WTC11 (cell line): ENCODE measurements around the gene TMEM81. TPM values are rescaled to one million over a fixed set of nuclear protein-coding genes. Genes with fewer than 3 reads are reported as not detected.

ENCODE experiments used
- ATAC-seq: fragments of 200-7000 bp; cut with Tn5 transposase; 2 replicates; pipeline ENCODE4 v1.10.0; 2021; ENCODE audit warnings: mild to moderate bottlenecking, moderate library complexity
- CTCF ChIA-PET: fragments of 300-600 bp; sonication (Branson Sonifier 250); formaldehyde crosslinking; loops from one replicate; lab custom pipeline; 2021; ENCODE audit warnings: antibody characterized with exemption; lab: Charles Lee
- POLR2A ChIA-PET: fragments of 350-600 bp; sonication (Branson Sonifier 250); formaldehyde crosslinking; loops from one replicate; lab custom pipeline; 2021; ENCODE audit warnings: antibody characterized with exemption; lab: Charles Lee
- DNase-seq: peaks from one replicate; pipeline ENCODE4 v3.0.0; 2021; ENCODE audit warnings: low spot score
- H3K27ac Mint-ChIP-seq: 2 replicates; pipeline ENCODE4 v1.8.0; 2021; ENCODE audit warnings: mixed read lengths
- H3K27me3 Mint-ChIP-seq: 2 replicates; pipeline ENCODE4 v1.8.0; 2021; ENCODE audit warnings: low read depth, mild to moderate bottlenecking, moderate library complexity, mixed read lengths
- H3K36me3 Mint-ChIP-seq: 2 replicates; pipeline ENCODE4 v1.8.0; 2021; ENCODE audit warnings: mixed read lengths
- H3K4me1 Mint-ChIP-seq: 2 replicates; pipeline ENCODE4 v1.8.0; 2022; ENCODE audit warnings: mixed read lengths
- H3K4me3 Mint-ChIP-seq: 2 replicates; pipeline ENCODE4 v1.8.0; 2021; ENCODE audit warnings: mild to moderate bottlenecking, moderate library complexity, mixed read lengths
- H3K9me3 Mint-ChIP-seq: 2 replicates; pipeline ENCODE4 v1.8.0; 2021; ENCODE audit warnings: mixed read lengths
- CREB1 ChIP-seq: sonication (generic); formaldehyde crosslinking; IDR thresholded peaks from 2 replicates; pipeline ENCODE4 v1.8.0; 2023; ENCODE audit warnings: mild to moderate bottlenecking, missing genetic modification reagents
- ELF4 ChIP-seq: sonication (generic); formaldehyde crosslinking; IDR thresholded peaks from 2 replicates; pipeline ENCODE4 v1.8.1; 2022; ENCODE audit warnings: low read depth, mild to moderate bottlenecking, moderate library complexity, missing genetic modification reagents
- EMX1 ChIP-seq: fragments of 250-450 bp; sonication (Bioruptor Pico); IDR thresholded peaks from 2 replicates; pipeline ENCODE4 v1.8.0; 2021; ENCODE audit warnings: mild to moderate bottlenecking
- GRHL2 ChIP-seq: fragments of 250-450 bp; sonication (Bioruptor Pico); IDR thresholded peaks from 2 replicates; pipeline ENCODE4 v1.8.0; 2022; ENCODE audit warnings: mild to moderate bottlenecking, moderate library complexity; ENCODE audit not compliant: insufficient replicate concordance, severe bottlenecking
- NFATC4 ChIP-seq: fragments of 250-450 bp; sonication (Bioruptor Pico); IDR thresholded peaks from 2 replicates; pipeline ENCODE4 v1.9.0; 2021; ENCODE audit warnings: mild to moderate bottlenecking
- NFE2L1 ChIP-seq: sonication (generic); formaldehyde crosslinking; IDR thresholded peaks from 2 replicates; pipeline ENCODE4 v1.8.1; 2023; ENCODE audit warnings: missing genetic modification reagents
- OVOL2 ChIP-seq: fragments of 250-450 bp; sonication (Bioruptor Pico); IDR thresholded peaks from 2 replicates; pipeline ENCODE4 v1.9.0; 2021; ENCODE audit warnings: mild to moderate bottlenecking, borderline replicate concordance
- SP1 ChIP-seq: sonication (generic); formaldehyde crosslinking; conservative IDR thresholded peaks from 2 replicates; pipeline ENCODE4 v1.8.1; 2022; ENCODE audit warnings: missing genetic modification reagents
- ZNF121 ChIP-seq: sonication (generic); formaldehyde crosslinking; IDR thresholded peaks from 2 replicates; pipeline ENCODE4 v1.8.0; 2023; ENCODE audit warnings: missing genetic modification reagents
- ZNF232 ChIP-seq: sonication (generic); formaldehyde crosslinking; IDR thresholded peaks from 2 replicates; pipeline ENCODE4 v1.8.0; 2022; ENCODE audit warnings: mild to moderate bottlenecking, missing genetic modification reagents
- ZNF317 ChIP-seq: sonication (generic); formaldehyde crosslinking; IDR thresholded peaks from 2 replicates; pipeline ENCODE4 v1.8.1; 2023; ENCODE audit warnings: low read depth, mild to moderate bottlenecking, moderate library complexity, missing genetic modification reagents, borderline replicate concordance
- ZNF396 ChIP-seq: fragments of 250-450 bp; sonication (Bioruptor Pico); IDR thresholded peaks from 2 replicates; pipeline ENCODE4 v1.8.0; 2021; ENCODE audit warnings: mild to moderate bottlenecking, moderate library complexity, borderline replicate concordance
- ZNF416 ChIP-seq: fragments of 250-450 bp; sonication (Bioruptor Pico); IDR thresholded peaks from 2 replicates; pipeline ENCODE4 v1.9.0; 2021; ENCODE audit warnings: mild to moderate bottlenecking, inconsistent platforms
- ZSCAN18 ChIP-seq: fragments of 250-450 bp; sonication (Bioruptor Pico); IDR thresholded peaks from 2 replicates; pipeline ENCODE4 v2.1.2; 2022; ENCODE audit warnings: mild to moderate bottlenecking, moderate library complexity
- total RNA-seq: library from RNA; stranded (reverse); gene quantifications from 3 replicates; pipeline ENCODE4 v1.2.3, GENCODE V29; 2021
- TF ChIP-seq, protein P1 (sequence below): fragments of 250-450 bp; sonication (Bioruptor Pico); IDR thresholded peaks from 2 replicates; pipeline ENCODE4 v1.9.0; 2021; ENCODE audit warnings: mild to moderate bottlenecking, borderline replicate concordance
- TF ChIP-seq, protein P2 (sequence below): fragments of 250-450 bp; sonication (Bioruptor Pico); IDR thresholded peaks from 2 replicates; pipeline ENCODE4 v1.9.0; 2021; ENCODE audit warnings: moderate library complexity, mild to moderate bottlenecking, inconsistent platforms, borderline replicate concordance
- TF ChIP-seq, protein P3 (sequence below): sonication (generic); formaldehyde crosslinking; IDR thresholded peaks from 2 replicates; pipeline ENCODE4 v1.8.0; 2022; ENCODE audit warnings: mild to moderate bottlenecking, missing genetic modification reagents
- TF ChIP-seq, protein P4 (sequence below): sonication (generic); formaldehyde crosslinking; conservative IDR thresholded peaks from 2 replicates; pipeline ENCODE4 v1.8.1; 2023; ENCODE audit warnings: mild to moderate bottlenecking, low read depth, missing genetic modification reagents, moderate library complexity
- TF ChIP-seq, protein P5 (sequence below): sonication (generic); formaldehyde crosslinking; IDR thresholded peaks from 2 replicates; pipeline ENCODE4 v1.8.0; 2022; ENCODE audit warnings: mild to moderate bottlenecking, missing genetic modification reagents

TMEM81 gene
- total RNA-seq, 1 experiment from 2014 or later = 7.5 TPM

DNA sequence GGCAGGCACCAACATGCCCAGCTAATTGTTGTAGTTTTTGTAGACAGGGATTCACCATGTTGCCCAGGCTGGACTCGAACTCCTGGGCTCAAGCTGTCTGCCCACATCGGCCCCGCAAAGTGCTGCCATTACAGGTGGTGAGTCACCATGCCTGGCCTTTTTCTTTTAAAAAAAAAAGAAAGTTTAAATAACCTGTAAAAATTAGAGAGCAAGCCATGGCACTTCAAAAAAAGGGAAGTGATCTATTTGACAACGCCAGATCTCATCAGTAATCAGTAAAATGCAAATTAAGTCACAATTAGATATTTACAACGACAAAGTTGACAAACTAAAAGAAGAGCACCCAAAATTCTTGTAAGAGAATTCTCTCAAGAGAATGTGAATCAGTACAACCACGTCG lies 40.5 kb upstream of the TMEM81 start (continued):
- TF ChIP-seq, protein P1, sequence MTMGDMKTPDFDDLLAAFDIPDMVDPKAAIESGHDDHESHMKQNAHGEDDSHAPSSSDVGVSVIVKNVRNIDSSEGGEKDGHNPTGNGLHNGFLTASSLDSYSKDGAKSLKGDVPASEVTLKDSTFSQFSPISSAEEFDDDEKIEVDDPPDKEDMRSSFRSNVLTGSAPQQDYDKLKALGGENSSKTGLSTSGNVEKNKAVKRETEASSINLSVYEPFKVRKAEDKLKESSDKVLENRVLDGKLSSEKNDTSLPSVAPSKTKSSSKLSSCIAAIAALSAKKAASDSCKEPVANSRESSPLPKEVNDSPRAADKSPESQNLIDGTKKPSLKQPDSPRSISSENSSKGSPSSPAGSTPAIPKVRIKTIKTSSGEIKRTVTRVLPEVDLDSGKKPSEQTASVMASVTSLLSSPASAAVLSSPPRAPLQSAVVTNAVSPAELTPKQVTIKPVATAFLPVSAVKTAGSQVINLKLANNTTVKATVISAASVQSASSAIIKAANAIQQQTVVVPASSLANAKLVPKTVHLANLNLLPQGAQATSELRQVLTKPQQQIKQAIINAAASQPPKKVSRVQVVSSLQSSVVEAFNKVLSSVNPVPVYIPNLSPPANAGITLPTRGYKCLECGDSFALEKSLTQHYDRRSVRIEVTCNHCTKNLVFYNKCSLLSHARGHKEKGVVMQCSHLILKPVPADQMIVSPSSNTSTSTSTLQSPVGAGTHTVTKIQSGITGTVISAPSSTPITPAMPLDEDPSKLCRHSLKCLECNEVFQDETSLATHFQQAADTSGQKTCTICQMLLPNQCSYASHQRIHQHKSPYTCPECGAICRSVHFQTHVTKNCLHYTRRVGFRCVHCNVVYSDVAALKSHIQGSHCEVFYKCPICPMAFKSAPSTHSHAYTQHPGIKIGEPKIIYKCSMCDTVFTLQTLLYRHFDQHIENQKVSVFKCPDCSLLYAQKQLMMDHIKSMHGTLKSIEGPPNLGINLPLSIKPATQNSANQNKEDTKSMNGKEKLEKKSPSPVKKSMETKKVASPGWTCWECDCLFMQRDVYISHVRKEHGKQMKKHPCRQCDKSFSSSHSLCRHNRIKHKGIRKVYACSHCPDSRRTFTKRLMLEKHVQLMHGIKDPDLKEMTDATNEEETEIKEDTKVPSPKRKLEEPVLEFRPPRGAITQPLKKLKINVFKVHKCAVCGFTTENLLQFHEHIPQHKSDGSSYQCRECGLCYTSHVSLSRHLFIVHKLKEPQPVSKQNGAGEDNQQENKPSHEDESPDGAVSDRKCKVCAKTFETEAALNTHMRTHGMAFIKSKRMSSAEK (CRISPR knock-in tag) = no peak
- TF ChIP-seq GRHL2 = no peak
- no peak for TF ChIP-seq EMX1 (CRISPR knock-in tag)

DNA sequence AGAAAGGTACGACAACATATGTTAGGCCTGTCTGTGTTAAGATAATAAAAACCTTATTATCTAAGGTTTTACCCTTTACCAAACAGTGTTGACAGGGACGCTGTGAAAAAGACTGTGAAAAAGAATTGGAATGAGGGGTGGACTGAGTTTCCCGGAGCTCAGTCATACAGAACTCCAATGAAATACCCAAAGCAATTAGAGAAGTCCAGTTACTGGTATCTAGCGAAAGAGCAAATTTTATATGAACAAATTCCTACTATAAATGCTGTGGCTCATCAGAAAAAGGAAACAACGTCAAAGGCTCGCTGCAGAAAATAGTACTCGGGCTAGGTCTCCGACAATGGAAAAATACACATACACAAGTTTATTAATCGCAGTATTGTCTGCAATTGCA lies 38.2 kb upstream of the TMEM81 start:
- Mint-ChIP-seq H3K27ac (peak overlapping the region; percentile 100), H3K4me3 (peak overlapping the region; percentile 98), H3K4me1 (peaks cover 18% of the 10 kb centered on the region), H3K27me3 (no peaks in the 10 kb centered on the region; the same call in 1 of the 2 replicates), H3K9me3 (no peaks in the 10 kb centered on the region), H3K36me3 (peaks cover 2% of the 10 kb centered on the region)
- ATAC-seq (peak; percentile 3; the same call in 1 of the 2 replicates), DNase-seq (no peak)
- ChIA-PET CTCF (interaction anchor here (0.6 to 3.4 kb wide), 10 partner anchors 19 to 325 kb away, joined by 3 to 28 read pairs (median 5); no protein-coding TSS in a partner anchor), POLR2A (interaction anchor here (2.2 kb wide), 1 partner anchor 106 kb away, joined by 9 read pairs; the partner anchor contains the start of gene TMCC2)
- no peak for TF ChIP-seq NFATC4 (CRISPR knock-in tag)
- no peak for TF ChIP-seq NFE2L1
- no peak for TF ChIP-seq OVOL2
- TF ChIP-seq ELF4 (CRISPR knock-in tag) = no peak
- no peak for TF ChIP-seq CREB1 (CRISPR knock-in tag)
- no peak for TF ChIP-seq ZNF416
- TF ChIP-seq, protein P2, sequence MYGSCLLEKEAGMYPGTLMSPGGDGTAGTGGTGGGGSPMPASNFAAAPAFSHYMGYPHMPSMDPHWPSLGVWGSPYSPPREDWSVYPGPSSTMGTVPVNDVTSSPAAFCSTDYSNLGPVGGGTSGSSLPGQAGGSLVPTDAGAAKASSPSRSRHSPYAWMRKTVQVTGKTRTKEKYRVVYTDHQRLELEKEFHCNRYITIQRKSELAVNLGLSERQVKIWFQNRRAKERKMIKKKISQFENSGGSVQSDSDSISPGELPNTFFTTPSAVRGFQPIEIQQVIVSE = no peak
- TF ChIP-seq, protein P3, sequence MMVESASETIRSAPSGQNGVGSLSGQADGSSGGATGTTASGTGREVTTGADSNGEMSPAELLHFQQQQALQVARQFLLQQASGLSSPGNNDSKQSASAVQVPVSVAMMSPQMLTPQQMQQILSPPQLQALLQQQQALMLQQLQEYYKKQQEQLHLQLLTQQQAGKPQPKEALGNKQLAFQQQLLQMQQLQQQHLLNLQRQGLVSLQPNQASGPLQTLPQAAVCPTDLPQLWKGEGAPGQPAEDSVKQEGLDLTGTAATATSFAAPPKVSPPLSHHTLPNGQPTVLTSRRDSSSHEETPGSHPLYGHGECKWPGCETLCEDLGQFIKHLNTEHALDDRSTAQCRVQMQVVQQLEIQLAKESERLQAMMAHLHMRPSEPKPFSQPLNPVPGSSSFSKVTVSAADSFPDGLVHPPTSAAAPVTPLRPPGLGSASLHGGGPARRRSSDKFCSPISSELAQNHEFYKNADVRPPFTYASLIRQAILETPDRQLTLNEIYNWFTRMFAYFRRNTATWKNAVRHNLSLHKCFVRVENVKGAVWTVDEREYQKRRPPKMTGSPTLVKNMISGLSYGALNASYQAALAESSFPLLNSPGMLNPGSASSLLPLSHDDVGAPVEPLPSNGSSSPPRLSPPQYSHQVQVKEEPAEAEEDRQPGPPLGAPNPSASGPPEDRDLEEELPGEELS (CRISPR knock-in tag) = no peak
- TF ChIP-seq, protein P4, sequence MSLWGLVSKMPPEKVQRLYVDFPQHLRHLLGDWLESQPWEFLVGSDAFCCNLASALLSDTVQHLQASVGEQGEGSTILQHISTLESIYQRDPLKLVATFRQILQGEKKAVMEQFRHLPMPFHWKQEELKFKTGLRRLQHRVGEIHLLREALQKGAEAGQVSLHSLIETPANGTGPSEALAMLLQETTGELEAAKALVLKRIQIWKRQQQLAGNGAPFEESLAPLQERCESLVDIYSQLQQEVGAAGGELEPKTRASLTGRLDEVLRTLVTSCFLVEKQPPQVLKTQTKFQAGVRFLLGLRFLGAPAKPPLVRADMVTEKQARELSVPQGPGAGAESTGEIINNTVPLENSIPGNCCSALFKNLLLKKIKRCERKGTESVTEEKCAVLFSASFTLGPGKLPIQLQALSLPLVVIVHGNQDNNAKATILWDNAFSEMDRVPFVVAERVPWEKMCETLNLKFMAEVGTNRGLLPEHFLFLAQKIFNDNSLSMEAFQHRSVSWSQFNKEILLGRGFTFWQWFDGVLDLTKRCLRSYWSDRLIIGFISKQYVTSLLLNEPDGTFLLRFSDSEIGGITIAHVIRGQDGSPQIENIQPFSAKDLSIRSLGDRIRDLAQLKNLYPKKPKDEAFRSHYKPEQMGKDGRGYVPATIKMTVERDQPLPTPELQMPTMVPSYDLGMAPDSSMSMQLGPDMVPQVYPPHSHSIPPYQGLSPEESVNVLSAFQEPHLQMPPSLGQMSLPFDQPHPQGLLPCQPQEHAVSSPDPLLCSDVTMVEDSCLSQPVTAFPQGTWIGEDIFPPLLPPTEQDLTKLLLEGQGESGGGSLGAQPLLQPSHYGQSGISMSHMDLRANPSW (CRISPR knock-in tag) = no peak
- no peak for TF ChIP-seq ZNF396 (CRISPR knock-in tag)
- no peak for TF ChIP-seq ZNF121 (CRISPR knock-in tag)
- TF ChIP-seq ZSCAN18 (CRISPR knock-in tag) = no peak
- TF ChIP-seq ZNF317 (CRISPR knock-in tag) = no peak
- TF ChIP-seq, protein P5, sequence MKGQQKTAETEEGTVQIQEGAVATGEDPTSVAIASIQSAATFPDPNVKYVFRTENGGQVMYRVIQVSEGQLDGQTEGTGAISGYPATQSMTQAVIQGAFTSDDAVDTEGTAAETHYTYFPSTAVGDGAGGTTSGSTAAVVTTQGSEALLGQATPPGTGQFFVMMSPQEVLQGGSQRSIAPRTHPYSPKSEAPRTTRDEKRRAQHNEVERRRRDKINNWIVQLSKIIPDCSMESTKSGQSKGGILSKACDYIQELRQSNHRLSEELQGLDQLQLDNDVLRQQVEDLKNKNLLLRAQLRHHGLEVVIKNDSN (CRISPR knock-in tag) = no peak
- TF ChIP-seq SP1 (CRISPR knock-in tag) = no peak
- TF ChIP-seq ZNF232 (CRISPR knock-in tag) = no peak
